ENCODE data around the gene CTSW. TPM values are rescaled to one million over a fixed set of nuclear protein-coding genes. Genes with fewer than 3 reads are reported as not detected.

The CTSW gene
- total RNA-seq, 4 donors from 2014 or later, result 0.67 to 7.6 (median 2.7) TPM

DNA sequence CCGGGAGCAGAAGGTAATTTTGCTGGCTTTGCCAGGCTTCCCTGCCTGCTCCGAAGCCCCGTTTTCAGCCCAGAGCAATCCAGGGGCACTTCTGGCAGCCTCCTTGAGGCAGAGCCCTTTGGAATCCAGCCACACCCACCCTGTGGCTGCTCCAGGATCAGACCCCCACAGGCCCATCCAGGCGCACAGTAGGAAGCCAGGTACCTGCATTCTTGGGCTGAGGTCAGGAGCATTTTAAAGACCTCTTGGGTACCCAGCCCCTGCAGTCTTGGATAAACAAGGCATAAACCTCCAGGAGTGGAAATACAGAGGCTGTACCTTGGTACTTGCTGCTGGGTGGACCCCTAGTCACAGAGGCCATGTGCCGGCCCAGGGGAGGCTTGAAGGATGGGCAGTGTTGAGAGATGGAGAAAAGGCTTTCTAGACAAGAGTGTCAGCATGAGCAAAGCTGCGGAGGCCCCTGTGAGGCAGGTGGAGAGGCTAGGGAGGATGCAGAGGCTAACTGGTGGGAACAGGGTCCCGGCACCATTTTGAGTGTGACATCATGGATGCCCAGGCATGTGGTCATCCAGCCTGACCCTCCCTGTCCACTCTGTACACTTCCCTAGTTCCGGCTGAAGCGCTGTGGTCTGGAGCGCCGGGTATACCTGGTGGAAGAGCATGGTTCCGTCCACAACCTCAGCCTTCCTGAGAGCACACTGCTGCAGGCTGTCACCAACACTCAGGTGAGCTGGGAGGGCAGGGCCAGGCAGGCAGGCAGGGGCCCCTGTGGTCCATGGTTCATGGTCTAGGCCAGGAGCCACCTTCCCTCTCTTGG, 15.5 kb upstream of the CTSW start:
- Histone ChIP-seq H3K36me3 (peaks cover 45% of the 10 kb centered on the region in 2 donors), H3K9me3 (no peaks in the 10 kb centered on the region), H3K27ac (no peak overlapping the region), H3K27me3 (no peaks in the 10 kb centered on the region), H3K4me3 (replicated peaks in 1 of 3) (no peak overlapping the region), H3K4me1 (peaks cover 13 to 19% of the 10 kb centered on the region in 2 donors)
- 79 to 95% methylated on average over 7 to 11 of the region's 12 CpGs for WGBS, 2 donors
- DNase-seq, result no peak
- intact Hi-C loops (cut with DNase I), result no loop called here
- TF ChIP-seq, protein P1, sequence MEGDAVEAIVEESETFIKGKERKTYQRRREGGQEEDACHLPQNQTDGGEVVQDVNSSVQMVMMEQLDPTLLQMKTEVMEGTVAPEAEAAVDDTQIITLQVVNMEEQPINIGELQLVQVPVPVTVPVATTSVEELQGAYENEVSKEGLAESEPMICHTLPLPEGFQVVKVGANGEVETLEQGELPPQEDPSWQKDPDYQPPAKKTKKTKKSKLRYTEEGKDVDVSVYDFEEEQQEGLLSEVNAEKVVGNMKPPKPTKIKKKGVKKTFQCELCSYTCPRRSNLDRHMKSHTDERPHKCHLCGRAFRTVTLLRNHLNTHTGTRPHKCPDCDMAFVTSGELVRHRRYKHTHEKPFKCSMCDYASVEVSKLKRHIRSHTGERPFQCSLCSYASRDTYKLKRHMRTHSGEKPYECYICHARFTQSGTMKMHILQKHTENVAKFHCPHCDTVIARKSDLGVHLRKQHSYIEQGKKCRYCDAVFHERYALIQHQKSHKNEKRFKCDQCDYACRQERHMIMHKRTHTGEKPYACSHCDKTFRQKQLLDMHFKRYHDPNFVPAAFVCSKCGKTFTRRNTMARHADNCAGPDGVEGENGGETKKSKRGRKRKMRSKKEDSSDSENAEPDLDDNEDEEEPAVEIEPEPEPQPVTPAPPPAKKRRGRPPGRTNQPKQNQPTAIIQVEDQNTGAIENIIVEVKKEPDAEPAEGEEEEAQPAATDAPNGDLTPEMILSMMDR (IDR thresholded peaks at IDR 0.05), result no peak
- TF ChIP-seq POLR2A (IDR thresholded peaks at IDR 0.05), result no peak

- Histone ChIP-seq H3K4me1 (peaks cover 10 to 16% of the 10 kb centered on the region in 2 donors), H3K36me3 (peaks cover 45% of the 10 kb centered on the region in 2 donors), H3K27ac (no peak overlapping the region), H3K4me3 (replicated peaks in 1 of 3) (no peak overlapping the region), H3K9me3 (no peaks in the 10 kb centered on the region), H3K27me3 (no peaks in the 10 kb centered on the region)
- TF ChIP-seq, protein P1 (IDR thresholded peaks at IDR 0.05), result no peak
- no peak for TF ChIP-seq POLR2A (IDR thresholded peaks at IDR 0.05)
- DNase-seq, result no peak
- WGBS, 2 donors, result 87 to 93% methylated on average over 13 to 15 of the region's 18 CpGs
- intact Hi-C loops (cut with DNase I), result no loop called here
Measured at GRCh38 chr11:65864706-65865471, 14.7 kb upstream of the CTSW start.

- H3K36me3 ChIP-seq, result peaks cover 45% of the 10 kb centered on the region in 2 donors
- H3K4me1 ChIP-seq, result peaks cover 8 to 20% of the 10 kb centered on the region in 2 donors
- H3K9me3 ChIP-seq, result no peaks in the 10 kb centered on the region
- H3K27ac ChIP-seq, result no peak overlapping the region
- TF ChIP-seq POLR2A (IDR thresholded peaks at IDR 0.05), result no peak
- TF ChIP-seq, protein P1 (IDR thresholded peaks at IDR 0.05), result no peak
- H3K27me3 ChIP-seq, result no peaks in the 10 kb centered on the region
- intact Hi-C loops (cut with DNase I), result no loop called here
- no peak overlapping the region for H3K4me3 ChIP-seq (replicated peaks in 1 of 3)
- no peak for DNase-seq
- 84 to 93% methylated on average over 7 to 9 of the region's 9 CpGs for WGBS, 2 donors
Measured at GRCh38 chr11:65865550-65866172, 14.0 kb upstream of the CTSW start.

DNA sequence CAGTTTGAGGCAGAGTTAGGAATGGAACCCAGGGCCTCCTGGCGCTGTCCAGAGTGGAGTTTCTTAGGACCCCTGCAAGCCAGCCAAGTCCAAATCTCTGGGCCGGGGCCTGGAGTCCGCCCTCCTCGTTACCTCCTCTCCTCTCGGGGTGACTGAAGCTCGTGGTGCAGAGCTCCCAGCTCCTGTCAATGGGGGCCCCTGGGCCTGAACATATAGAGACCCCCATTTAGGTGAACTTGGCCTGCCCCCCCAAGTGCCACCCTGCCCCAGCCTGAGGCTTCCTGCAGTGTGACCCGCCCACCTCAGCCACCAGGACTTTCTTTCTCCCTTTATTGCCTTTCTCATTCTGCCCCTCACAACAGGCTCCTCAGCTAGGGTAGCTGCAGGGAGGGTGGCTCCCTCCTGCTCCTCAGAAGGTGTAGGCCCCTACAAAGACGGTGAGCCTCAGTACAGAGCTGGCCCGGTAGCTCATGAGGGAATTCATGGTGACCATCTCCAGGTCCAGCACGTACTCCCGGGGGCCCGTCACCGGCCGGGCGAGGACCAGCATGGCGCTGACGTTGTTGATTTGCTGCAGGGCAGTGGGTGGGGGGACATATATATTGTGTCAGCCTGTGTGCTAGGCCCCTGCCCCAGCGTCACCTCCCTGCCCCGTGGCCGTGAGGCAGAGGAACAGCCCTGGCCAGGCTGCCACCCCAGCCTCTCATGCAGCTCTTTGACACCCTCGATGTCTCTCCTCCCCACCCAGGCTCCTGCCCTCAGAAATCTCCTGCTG, 12.9 kb upstream of the CTSW start:
- Histone ChIP-seq H3K4me1 (peaks cover 3 to 21% of the 10 kb centered on the region in 2 donors), H3K36me3 (peaks cover 45% of the 10 kb centered on the region in 2 donors), H3K9me3 (no peaks in the 10 kb centered on the region), H3K27me3 (no peaks in the 10 kb centered on the region), H3K27ac (no peak overlapping the region), H3K4me3 (replicated peaks in 1 of 3) (no peak overlapping the region)
- DNase-seq, result no peak
- WGBS, 2 donors, result 89 to 93% methylated on average over 21 of the region's 21 CpGs
- no peak for TF ChIP-seq POLR2A (IDR thresholded peaks at IDR 0.05)
- TF ChIP-seq, protein P1 (IDR thresholded peaks at IDR 0.05), result no peak
- intact Hi-C loops (cut with DNase I), result no loop called here

Measured in thyroid gland (tissue), 4 donors.